ENCODE results near the gene THRAP3.

- TF ChIP-seq EGR1 (IDR thresholded peaks at IDR 0.05; ENCODE audit: borderline replicate concordance, low read depth, low read length) (no peak), SIN3A (conservative IDR thresholded peaks at IDR 0.05 in 1 of 2, IDR thresholded peaks at IDR 0.05 in 1 of 2; ENCODE audit: low read depth in 1 of 2, low read length in 2 of 2) (no peak), TAF1 (IDR thresholded peaks at IDR 0.05; ENCODE audit: low read depth, low read length) (no peak), CTCF (IDR thresholded peaks at IDR 0.05; ENCODE audit: control extremely low read depth in 1 of 3, insufficient read depth in 1 of 3, low read depth in 1 of 3, low read length in 3 of 3) (peak in 2 of 3 experiments; percentile 3 to 9; a peak in 2 of 4 replicates), RNF2 (IDR thresholded peaks at IDR 0.05; ENCODE audit: borderline replicate concordance, low read depth, low read length, missing control alignments, poor library complexity, severe bottlenecking) (no peak), POLR2A (IDR thresholded peaks at IDR 0.05; ENCODE audit: control extremely low read depth in 1 of 2, low read depth in 2 of 2, low read length in 2 of 2) (no peak), MAFK (IDR thresholded peaks at IDR 0.05; ENCODE audit: low read depth, low read length) (no peak), CHD2 (IDR thresholded peaks at IDR 0.05; ENCODE audit: low read length) (no peak), POLR2AphosphoS5 (IDR thresholded peaks at IDR 0.05; ENCODE audit: low read depth, low read length) (no peak), BCL11A (IDR thresholded peaks at IDR 0.05; ENCODE audit: low read depth in 2 of 2, low read length in 2 of 2) (no peak), EP300 (IDR thresholded peaks at IDR 0.05; ENCODE audit: borderline replicate concordance in 1 of 2, low read depth in 2 of 2, low read length in 2 of 2) (no peak), JUN (IDR thresholded peaks at IDR 0.05; ENCODE audit: low read depth, low read length) (no peak)
These were observed 24.1 kb upstream of the THRAP3 start for GRCh38 chr1:36199934-36200741.

Measured in H1 (cell line).